ENCODE measurements around the gene WDR11. TPM values are rescaled to one million over a fixed set of nuclear protein-coding genes. Genes with fewer than 3 reads are reported as not detected.

WDR11 gene
- total RNA-seq, 1 donor from 2014 or later, result 45.4 TPM

GRCh38 chr10:120810298-120810697 lies 40.9 kb upstream of the WDR11 start:
- DNase-seq (ENCODE audit: low read depth, low spot score), result no peak
- TF ChIP-seq CTCF (conservative IDR thresholded peaks at IDR 0.05), result no peak
- H3K9me3 Mint-ChIP-seq, result no peaks in the 10 kb centered on the region
- no peak overlapping the region for H3K27ac Mint-ChIP-seq (ENCODE audit: unreplicated experiment)
- H3K36me3 Mint-ChIP-seq (ENCODE audit: low read depth), result no peaks in the 10 kb centered on the region
- no peaks in the 10 kb centered on the region for H3K4me1 Mint-ChIP-seq
- H3K4me3 Mint-ChIP-seq, result no peak overlapping the region
- peaks cover 28% of the 10 kb centered on the region for H3K27me3 Mint-ChIP-seq (ENCODE audit: low read depth)

DNA sequence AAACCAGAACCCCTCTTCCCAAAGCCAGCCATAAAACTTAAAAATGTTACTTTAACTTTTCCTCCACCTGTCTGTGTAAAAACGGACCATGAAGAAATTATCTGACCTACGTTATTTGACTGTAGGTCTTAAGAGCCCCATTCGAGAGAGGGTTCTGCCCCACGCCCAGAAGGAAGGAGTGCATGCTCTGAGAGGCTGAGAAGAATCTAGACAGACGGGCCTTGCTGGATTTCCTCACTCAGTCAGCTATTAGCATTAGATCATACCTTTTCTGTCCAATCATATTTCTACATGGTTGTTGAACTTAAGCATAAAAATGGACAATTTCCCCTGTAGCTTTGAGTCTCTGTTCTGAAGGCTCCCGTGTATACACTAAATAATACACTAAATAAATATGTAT lies 38.1 kb upstream of the WDR11 start:
- Mint-ChIP-seq H3K4me3 (no peak overlapping the region), H3K36me3 (ENCODE audit: low read depth) (no peaks in the 10 kb centered on the region), H3K4me1 (no peaks in the 10 kb centered on the region), H3K27me3 (ENCODE audit: low read depth) (peaks cover 35% of the 10 kb centered on the region), H3K27ac (ENCODE audit: unreplicated experiment) (no peak overlapping the region), H3K9me3 (peaks cover 2% of the 10 kb centered on the region)
- no peak for DNase-seq (ENCODE audit: low read depth, low spot score)
- TF ChIP-seq CTCF (conservative IDR thresholded peaks at IDR 0.05), result no peak

DNA sequence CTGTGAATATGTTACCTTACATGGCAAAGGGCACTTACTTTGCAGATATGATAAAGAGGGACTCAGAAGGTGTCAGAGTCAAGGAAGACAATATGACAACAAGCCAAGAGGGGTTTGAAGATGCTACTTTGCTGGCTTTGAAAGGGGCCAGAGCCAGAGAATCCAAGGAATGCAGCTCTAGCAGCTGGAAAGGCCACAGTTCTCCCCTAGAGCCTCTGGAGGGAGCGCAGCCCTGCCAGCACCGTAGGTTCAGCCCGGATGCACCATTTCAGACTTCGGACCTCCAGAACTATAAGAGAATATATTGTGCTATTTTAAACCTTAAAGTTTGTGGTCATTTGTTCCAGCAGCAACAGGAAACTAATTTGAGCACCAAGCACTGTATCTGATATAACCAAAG lies 32.9 kb upstream of the WDR11 start:
- Mint-ChIP-seq H3K36me3 (ENCODE audit: low read depth) (no peaks in the 10 kb centered on the region), H3K9me3 (peaks cover 2% of the 10 kb centered on the region), H3K4me3 (no peak overlapping the region), H3K4me1 (no peaks in the 10 kb centered on the region), H3K27me3 (ENCODE audit: low read depth) (peaks cover 26% of the 10 kb centered on the region), H3K27ac (ENCODE audit: unreplicated experiment) (no peak overlapping the region)
- DNase-seq (ENCODE audit: low read depth, low spot score), result no peak
- no peak for TF ChIP-seq CTCF (conservative IDR thresholded peaks at IDR 0.05)

- DNase-seq (ENCODE audit: low read depth, low spot score), result no peak
- peaks cover 21% of the 10 kb centered on the region for H3K27me3 Mint-ChIP-seq (ENCODE audit: low read depth)
- H3K4me3 Mint-ChIP-seq, result no peak overlapping the region
- no peak for TF ChIP-seq CTCF (conservative IDR thresholded peaks at IDR 0.05)
- peaks cover 2% of the 10 kb centered on the region for H3K9me3 Mint-ChIP-seq
- no peaks in the 10 kb centered on the region for H3K4me1 Mint-ChIP-seq
- H3K36me3 Mint-ChIP-seq (ENCODE audit: low read depth), result no peaks in the 10 kb centered on the region
- H3K27ac Mint-ChIP-seq (ENCODE audit: unreplicated experiment), result no peak overlapping the region
Observed at GRCh38 chr10:120819366-120819765, 31.8 kb upstream of the WDR11 start.

GRCh38 chr10:120823266-120823665 lies 27.9 kb upstream of the WDR11 start:
- peaks cover 5% of the 10 kb centered on the region for H3K4me1 Mint-ChIP-seq
- no peak overlapping the region for H3K27ac Mint-ChIP-seq (ENCODE audit: unreplicated experiment)
- H3K4me3 Mint-ChIP-seq, result no peak overlapping the region
- no peak for DNase-seq (ENCODE audit: low read depth, low spot score)
- no peaks in the 10 kb centered on the region for H3K9me3 Mint-ChIP-seq
- TF ChIP-seq CTCF (conservative IDR thresholded peaks at IDR 0.05), result no peak
- H3K36me3 Mint-ChIP-seq (ENCODE audit: low read depth), result no peaks in the 10 kb centered on the region
- H3K27me3 Mint-ChIP-seq (ENCODE audit: low read depth), result peaks cover 7% of the 10 kb centered on the region

- no peak overlapping the region for H3K4me3 Mint-ChIP-seq
- H3K27me3 Mint-ChIP-seq (ENCODE audit: low read depth), result no peaks in the 10 kb centered on the region
- DNase-seq (ENCODE audit: low read depth, low spot score), result peak; percentile 43
- no peaks in the 10 kb centered on the region for H3K9me3 Mint-ChIP-seq
- no peaks in the 10 kb centered on the region for H3K36me3 Mint-ChIP-seq (ENCODE audit: low read depth)
- peak; percentile 66 for TF ChIP-seq CTCF (conservative IDR thresholded peaks at IDR 0.05)
- no peak overlapping the region for H3K27ac Mint-ChIP-seq (ENCODE audit: unreplicated experiment)
- H3K4me1 Mint-ChIP-seq, result peaks cover 5% of the 10 kb centered on the region
Observed at GRCh38 chr10:120824881-120825309, 26.3 kb upstream of the WDR11 start.

All from neural crest cell (in vitro differentiated cells).